Umbilical cord (tissue), 2 donors: ENCODE measurements around the gene TTC16. TPM values are rescaled to one million over a fixed set of nuclear protein-coding genes. Genes with fewer than 3 reads are reported as not detected.
"Not testable (repeated sequence)": the region's sequence is repeated elsewhere in the genome, so short reads cannot be mapped to it uniquely, and the experiment has no call there.

Source experiments
- DNase-seq: peaks from one replicate; pipeline ENCODE4 v3.0.0-alpha.2; 2015; ENCODE audit warnings: low spot score
- total RNA-seq: library from RNA; depleted of rRNA; stranded (reverse); fragments of >200 nt; gene quantifications from one replicate; pipeline ENCODE4 v1.2.3, GENCODE V29; 2014; ENCODE audit warnings: low replicate concordance; ENCODE audit not compliant: insufficient read depth

TTC16 gene
- total RNA-seq, 1 donor from 2014 or later, result 0.24 TPM

GRCh38 chr9:127742435-127743088 is 26.7 kb downstream of the TTC16 start:
- peak; percentile 66 for DNase-seq

GRCh38 chr9:127744398-127745110 is 28.7 kb downstream of the TTC16 start:
- no peak for DNase-seq

- DNase-seq, result no peak
These were observed 31.2 kb downstream of the TTC16 start for GRCh38 chr9:127746959-127747569.

GRCh38 chr9:127749090-127749787 is 33.4 kb downstream of the TTC16 start:
- DNase-seq, result no peak

GRCh38 chr9:127751269-127752054 is 35.6 kb downstream of the TTC16 start:
- DNase-seq, result no peak

- no peak for DNase-seq
These were observed 37.3 kb downstream of the TTC16 start for GRCh38 chr9:127753148-127753547.

GRCh38 chr9:127753622-127754021 is 37.7 kb downstream of the TTC16 start:
- DNase-seq, result no peak

- DNase-seq, result no peak
These were observed 38.5 kb downstream of the TTC16 start for GRCh38 chr9:127754099-127755060.

GRCh38 chr9:127755061-127756060 is 39.5 kb downstream of the TTC16 start:
- no peak for DNase-seq

- DNase-seq, result no peak
These were observed 40.4 kb downstream of the TTC16 start for GRCh38 chr9:127756233-127756632.

- DNase-seq, result not testable (repeated sequence)
These were observed 40.9 kb downstream of the TTC16 start for GRCh38 chr9:127756776-127757175.

- no peak for DNase-seq
These were observed 43.0 kb downstream of the TTC16 start for GRCh38 chr9:127758843-127759242.

- no peak for DNase-seq
These were observed 45.2 kb downstream of the TTC16 start for GRCh38 chr9:127761061-127761460.

- DNase-seq, result no peak
These were observed 45.6 kb downstream of the TTC16 start for GRCh38 chr9:127761491-127761956.

- DNase-seq, result no peak
These were observed 46.3 kb downstream of the TTC16 start for GRCh38 chr9:127762111-127762676.

- DNase-seq, result no peak
These were observed 48.1 kb downstream of the TTC16 start for GRCh38 chr9:127763918-127764384.

GRCh38 chr9:127765418-127765817 is 49.5 kb downstream of the TTC16 start:
- DNase-seq, result no peak

- DNase-seq, result no peak
These were observed 51.5 kb downstream of the TTC16 start for GRCh38 chr9:127767410-127767809.
